HCT116 (cell line): ENCODE data around the gene BPIFA1. TPM values are rescaled to one million over a fixed set of nuclear protein-coding genes. Genes with fewer than 3 reads are reported as not detected.

ENCODE experiments used
- ATAC-seq: fragments of 200-7000 bp; cut with Tn5 transposase; 2 replicates; pipeline ENCODE4 v1.9.1; 2020; ENCODE audit warnings: mild to moderate bottlenecking, moderate library complexity
- BruUV-seq: library from RNA; stranded (reverse); fragments of 400-500 nt; replicated peaks from 2 replicates; lab custom pipeline; 2021; lab: Mats Ljungman, UMichigan
- CTCF ChIA-PET: fragments of 300-600 bp; sonication (Branson Sonifier 250); formaldehyde crosslinking; loops from one replicate; lab custom pipeline; 2021; ENCODE audit warnings: antibody characterized with exemption; lab: Charles Lee
- POLR2A ChIA-PET: fragments of 300-600, 350-600 bp; sonication (Branson Sonifier 250); formaldehyde crosslinking; loops from one replicate; lab custom pipeline; 2021; ENCODE audit warnings: antibody characterized with exemption; lab: Charles Lee
- RAD21 ChIA-PET, 2 experiments: fragments of 300-600 bp; sonication (Branson Sonifier 250); formaldehyde crosslinking; loops; one replicate each; lab custom pipeline; 2023; ENCODE audit warnings: low total read pairs in 2 of 2; ENCODE audit not compliant: uncharacterized antibody in 2 of 2, unreplicated experiment in 2 of 2, low non-redundant PET in 1 of 2; lab: Charles Lee
- DNase-seq: peaks from one replicate; pipeline ENCODE4 v3.0.0-alpha.2; 2010; ENCODE audit warnings: low read depth, low spot score
- H2AFZ ChIP-seq: fragments of 200-600 bp; shearing (Covaris generic), sonication (generic); 2 replicates; pipeline ENCODE4 v1.6.1; 2017; ENCODE audit warnings: low read depth, mixed run types, mixed read lengths, antibody characterized with exemption, low read length; ENCODE audit not compliant: poor library complexity, severe bottlenecking
- H3K27ac ChIP-seq: 2 replicates; pipeline ENCODE4 v1.5.1; 2012; ENCODE audit warnings: low read depth, low read length
- H3K27me3 ChIP-seq: fragments of 200-600 bp; sonication (generic); 2 replicates; pipeline ENCODE4 v1.6.1; 2016; ENCODE audit warnings: mixed run types, low read length, mixed read lengths; ENCODE audit not compliant: insufficient read depth
- H3K36me3 ChIP-seq, 2 experiments: fragments of 200-500 bp in 1 of 2; fragments of 200-600 bp in 1 of 2; sonication (Bioruptor generic) in 1 of 2; sonication (generic) in 1 of 2; 2 replicates each; pipeline versions ENCODE4 v1.5.1 to v1.6.1; 2014 to 2016; ENCODE audit warnings: low read length in 2 of 2, inconsistent platforms in 1 of 2, mixed read lengths in 1 of 2, mixed run types in 1 of 2; ENCODE audit not compliant: insufficient read depth in 2 of 2, control insufficient read depth in 1 of 2
- H3K4me1 ChIP-seq, 2 experiments: fragments of 200-600 bp in 1 of 2; sonication (generic) in 1 of 2; 2 replicates each; pipeline versions ENCODE4 v1.5.1 to v1.6.1; 2012 to 2017; ENCODE audit warnings: low read length in 2 of 2, inconsistent platforms in 1 of 2, mild to moderate bottlenecking in 1 of 2, mixed read lengths in 1 of 2, mixed run types in 1 of 2, moderate library complexity in 1 of 2; ENCODE audit not compliant: insufficient read depth in 2 of 2, control insufficient read depth in 1 of 2
- H3K4me2 ChIP-seq: fragments of 200-600 bp; sonication (generic); 2 replicates; pipeline ENCODE4 v1.6.1; 2017; ENCODE audit warnings: mixed run types, low read length, mixed read lengths
- H3K4me3 ChIP-seq, 2 experiments: fragments of 200-600 bp in 1 of 2; sonication (generic) in 1 of 2; replicated peaks in 1 of 2; 2 replicates each; pipeline ENCODE4 v1.5.1; 2011 to 2016; ENCODE audit warnings: low read length in 2 of 2, control low read depth in 1 of 2, low read depth in 1 of 2, mild to moderate bottlenecking in 1 of 2, mixed read lengths in 1 of 2, mixed run types in 1 of 2
- H3K79me2 ChIP-seq: fragments of 200-600 bp; sonication (generic); 2 replicates; pipeline ENCODE4 v1.6.1; 2017; ENCODE audit warnings: mild to moderate bottlenecking, mixed run types, low read length, moderate library complexity, mixed read lengths; ENCODE audit not compliant: insufficient read depth
- H3K9ac ChIP-seq: fragments of 200-600 bp; sonication (generic); 2 replicates; pipeline ENCODE4 v1.6.1; 2016; ENCODE audit warnings: low read length, mixed read lengths
- H3K9me2 ChIP-seq: fragments of 200-600 bp; sonication (generic), shearing (Covaris generic); 2 replicates; pipeline ENCODE4 v1.6.1; 2017; ENCODE audit warnings: mixed run types, mild to moderate bottlenecking, moderate library complexity; ENCODE audit not compliant: insufficient read depth
- H3K9me3 ChIP-seq, 2 experiments: fragments of 200-500 bp in 1 of 2; fragments of 200-600 bp in 1 of 2; sonication (Bioruptor generic) in 1 of 2; sonication (generic) in 1 of 2; 2 replicates each; pipeline ENCODE4 v1.6.1; 2014 to 2017; ENCODE audit warnings: low read length in 2 of 2, mixed read lengths in 2 of 2, inconsistent platforms in 1 of 2, low read depth in 1 of 2, mild to moderate bottlenecking in 1 of 2, mixed run types in 1 of 2, moderate library complexity in 1 of 2; ENCODE audit not compliant: control insufficient read depth in 1 of 2, insufficient read depth in 1 of 2
- H4K20me1 ChIP-seq: fragments of 200-600 bp; sonication (generic), shearing (Covaris generic); 2 replicates; pipeline ENCODE4 v1.6.1; 2017; ENCODE audit warnings: mixed run types, mild to moderate bottlenecking, moderate library complexity; ENCODE audit not compliant: insufficient read depth
- CTCF ChIP-seq, 3 experiments: fragments of 200-600 bp in 1 of 3; sonication (generic) in 1 of 3; IDR thresholded peaks in 2 of 3; conservative IDR thresholded peaks in 1 of 3; 2 replicates each; pipeline ENCODE4 v1.5.1; 2012 to 2017; ENCODE audit warnings: low read depth in 2 of 3, low read length in 2 of 3, antibody characterized with exemption in 1 of 3, borderline replicate concordance in 1 of 3, control low read depth in 1 of 3, mild to moderate bottlenecking in 1 of 3, mixed read lengths in 1 of 3, mixed run types in 1 of 3, moderate library complexity in 1 of 3; ENCODE audit not compliant: insufficient read depth in 1 of 3
- FOSL1 ChIP-seq: IDR thresholded peaks from 2 replicates; pipeline ENCODE4 v1.6.1; 2012; ENCODE audit warnings: low read depth
- JUND ChIP-seq: IDR thresholded peaks from 2 replicates; pipeline ENCODE4 v1.6.1; 2012
- RAD21 ChIP-seq: IDR thresholded peaks from 2 replicates; pipeline ENCODE4 v1.6.1; 2012; ENCODE audit warnings: low read depth, mild to moderate bottlenecking
- SIN3A ChIP-seq: IDR thresholded peaks from 2 replicates; pipeline ENCODE4 v1.6.1; 2012; ENCODE audit warnings: low read depth
- SRF ChIP-seq: IDR thresholded peaks from 2 replicates; pipeline ENCODE4 v1.6.1; 2012; ENCODE audit warnings: low read depth
- ZBTB33 ChIP-seq: IDR thresholded peaks from 2 replicates; pipeline ENCODE4 v1.6.1; 2011; ENCODE audit warnings: mild to moderate bottlenecking, low read length, moderate library complexity; ENCODE audit not compliant: insufficient replicate concordance; ENCODE audit errors: extremely low read depth
- ZFX ChIP-seq: fragments of 450-650 bp; IDR thresholded peaks from 2 replicates; pipeline ENCODE4 v1.6.1; 2017
- ZNF274 ChIP-seq: fragments of 200-500 bp; sonication (Bioruptor generic); IDR thresholded peaks from 2 replicates; pipeline ENCODE4 v1.6.1; 2014; ENCODE audit warnings: mild to moderate bottlenecking, low read depth, low read length, inconsistent platforms
- intact Hi-C: fragments of 100-400 bp; cut with micrococcal nuclease; formaldehyde crosslinking; loops from 2 replicates; pipeline ENCODE4 v1.10.0; 2022
- total RNA-seq: library from RNA; stranded (reverse); gene quantifications from one replicate; pipeline ENCODE4 v1.2.1, GENCODE V29; 2021; ENCODE audit not compliant: unreplicated experiment

BPIFA1 gene
- total RNA-seq, 1 experiment from 2014 or later: not detected

- no peak overlapping the region for H2AFZ ChIP-seq
- no peaks in the 10 kb centered on the region for H4K20me1 ChIP-seq
- BruUV-seq: no TSS peak
- H3K9ac ChIP-seq: no peak overlapping the region
- CTCF ChIA-PET: interaction anchor here (1.5 kb wide), 1 partner anchor 25 kb away, joined by 3 read pairs; no protein-coding TSS in a partner anchor
- POLR2A ChIA-PET: no interaction called here
- RAD21 ChIA-PET: no interaction called here
- ATAC-seq: no peak
- intact Hi-C loops: no loop called here
- no peak overlapping the region for H3K4me2 ChIP-seq
- H3K9me3 ChIP-seq: no peaks in the 10 kb centered on the region
- H3K36me3 ChIP-seq: no peaks in the 10 kb centered on the region
- H3K27me3 ChIP-seq: peaks cover 26% of the 10 kb centered on the region; the same call in 1 of the 2 replicates
- TF ChIP-seq SIN3A (no peak), JUND (no peak), ZNF274 (no peak), FOSL1 (no peak), ZBTB33 (no peak), CTCF (IDR thresholded peaks at IDR 0.05 in 2 of 3, conservative IDR thresholded peaks at IDR 0.05 in 1 of 3; ENCODE audit: borderline replicate concordance in 1 of 3, insufficient read depth in 1 of 3, low read depth in 2 of 3, low read length in 2 of 3) (no peak), RAD21 (no peak), SRF (no peak), ZFX (no peak)
- TF ChIP-seq, all 23 proteins: peak for 0
- no peak for DNase-seq
- Histone ChIP-seq H3K4me1 (peaks cover 5 to 6% of the 10 kb centered on the region in 2 experiments; a peak in 3 of 4 replicates), H3K4me3 (no peak overlapping the region), H3K27ac (no peak overlapping the region), H3K9me2 (no peaks in the 10 kb centered on the region), H3K79me2 (no peaks in the 10 kb centered on the region)
These were observed 52.1 kb downstream of the BPIFA1 start for GRCh38 chr20:33287884-33288283.
